ENCODE results near the gene PDIA3. TPM values are rescaled to one million over a fixed set of nuclear protein-coding genes. Genes with fewer than 3 reads are reported as not detected.
"Not testable (repeated sequence)": the region's sequence is repeated elsewhere in the genome, so short reads cannot be mapped to it uniquely, and the experiment has no call there.

Gene PDIA3
- total RNA-seq (2022) (545 and 548 TPM in 2 replicates), Bru-seq, nascent RNA (percentile 94 among the genes with signal in this experiment), BruChase-seq, experiment 1, labeled RNA remaining after a 2-hour chase (percentile 94 among the genes with signal in this experiment), BruChase-seq, experiment 2, labeled RNA remaining after a 6-hour chase (percentile 97 among the genes with signal in this experiment)
- long read RNA-seq, transcript PDIA3-201 (13 exons, 3,727 nt) = major isoform, 1,414 of 1,467 reads
- long read RNA-seq, partial matches to known transcripts = 14 of 1,467 reads
- long read RNA-seq, other reads (novel, unspliced or antisense) = 39 of 1,467 reads

GRCh38 chr15:43746245-43746902, at the start of gene PDIA3:
Gene PDIA3 (plus strand): TSS chr15:43746438. CDS start chr15:43746540, 102 bp downstream.
- Mint-ChIP-seq H3K4me3 (ENCODE audit: unreplicated experiment) (peak within 1 kb of the TSS; percentile 91), H3K36me3 (ENCODE audit: insufficient read depth, unreplicated experiment) (peaks cover 25% of the 10 kb centered on the region), H3K27ac (ENCODE audit: unreplicated experiment) (peak within 1 kb of the TSS; percentile 94)
- intact Hi-C loops (cut with micrococcal nuclease; ENCODE audit: unreplicated experiment); H3K27me3 ChIP-seq (replicated peaks; ENCODE audit: control insufficient read depth, insufficient read depth, low read length); BruUV-seq (replicated peaks); H3K9me3 Mint-ChIP-seq (ENCODE audit: unreplicated experiment); H3K9me3 ChIP-seq; H3K4me1 ChIP-seq; H3K4me1 Mint-ChIP-seq (ENCODE audit: low read depth, unreplicated experiment); H3K36me3 ChIP-seq (ENCODE audit: control insufficient read depth, insufficient read depth, low read length); H3K27me3 Mint-ChIP-seq (ENCODE audit: insufficient read depth, unreplicated experiment): not testable (repeated sequence)
- peak within 1 kb of the TSS; percentile 94 for H3K4me3 ChIP-seq (ENCODE audit: low read depth, low read length)
- ChIA-PET POLR2A (interaction anchor here (0.6 to 1.0 kb wide), 6 partner anchors 52 to 521 kb away, joined by 3 to 9 read pairs (median 3); partner anchors contain the start of gene MFAP1), CTCF (interaction anchor here (1.0 kb wide), 1 partner anchor 236 kb away, joined by 3 read pairs; no protein-coding TSS in a partner anchor)
- DNase-seq = peak; percentile 93 to 96

- BruUV-seq (replicated peaks) = no TSS peak
- H3K4me1 Mint-ChIP-seq (ENCODE audit: low read depth, unreplicated experiment) = no peaks in the 10 kb centered on the region
- H3K4me3 Mint-ChIP-seq (ENCODE audit: unreplicated experiment) = no peak overlapping the region
- no peaks in the 10 kb centered on the region for H3K36me3 Mint-ChIP-seq (ENCODE audit: insufficient read depth, unreplicated experiment)
- Histone ChIP-seq H3K4me1 (no peaks in the 10 kb centered on the region), H3K27me3 (replicated peaks; ENCODE audit: control insufficient read depth, insufficient read depth, low read length) (no peaks in the 10 kb centered on the region), H3K4me3 (ENCODE audit: low read depth, low read length) (no peak overlapping the region), H3K9me3 (no peaks in the 10 kb centered on the region), H3K36me3 (ENCODE audit: control insufficient read depth, insufficient read depth, low read length) (no peaks in the 10 kb centered on the region)
- H3K27ac Mint-ChIP-seq (ENCODE audit: unreplicated experiment) = no peak overlapping the region
- H3K27me3 Mint-ChIP-seq (ENCODE audit: insufficient read depth, unreplicated experiment) = peaks cover 12% of the 10 kb centered on the region
- ChIA-PET POLR2A (no interaction called here), CTCF (no interaction called here)
- no peaks in the 10 kb centered on the region for H3K9me3 Mint-ChIP-seq (ENCODE audit: unreplicated experiment)
- DNase-seq = no peak
- TF ChIP-seq CTCF (IDR thresholded peaks at IDR 0.05; ENCODE audit: insufficient read depth in 1 of 2, low read depth in 1 of 2, low read length in 1 of 2, severe bottlenecking in 1 of 2, unreplicated experiment in 1 of 2) = no peak
- intact Hi-C loops (cut with micrococcal nuclease; ENCODE audit: unreplicated experiment) = no loop called here
Observed at GRCh38 chr15:43702174-43702573, 44.1 kb upstream of the PDIA3 start.

- no peaks in the 10 kb centered on the region for H3K36me3 Mint-ChIP-seq (ENCODE audit: insufficient read depth, unreplicated experiment)
- Histone ChIP-seq H3K4me1 (no peaks in the 10 kb centered on the region), H3K36me3 (ENCODE audit: control insufficient read depth, insufficient read depth, low read length) (no peaks in the 10 kb centered on the region), H3K9me3 (no peaks in the 10 kb centered on the region), H3K27me3 (replicated peaks; ENCODE audit: control insufficient read depth, insufficient read depth, low read length) (no peaks in the 10 kb centered on the region), H3K4me3 (ENCODE audit: low read depth, low read length) (no peak overlapping the region)
- DNase-seq = no peak
- CTCF ChIA-PET = no interaction called here
- H3K4me3 Mint-ChIP-seq (ENCODE audit: unreplicated experiment) = no peak overlapping the region
- no peaks in the 10 kb centered on the region for H3K9me3 Mint-ChIP-seq (ENCODE audit: unreplicated experiment)
- TF ChIP-seq CTCF (IDR thresholded peaks at IDR 0.05; ENCODE audit: insufficient read depth in 1 of 2, low read depth in 1 of 2, low read length in 1 of 2, severe bottlenecking in 1 of 2, unreplicated experiment in 1 of 2) = no peak
- POLR2A ChIA-PET = no interaction called here
- no peaks in the 10 kb centered on the region for H3K4me1 Mint-ChIP-seq (ENCODE audit: low read depth, unreplicated experiment)
- H3K27ac Mint-ChIP-seq (ENCODE audit: unreplicated experiment) = no peak overlapping the region
- H3K27me3 Mint-ChIP-seq (ENCODE audit: insufficient read depth, unreplicated experiment) = peaks cover 6% of the 10 kb centered on the region
- intact Hi-C loops (cut with micrococcal nuclease; ENCODE audit: unreplicated experiment) = no loop called here
- BruUV-seq (replicated peaks) = no TSS peak
Observed at GRCh38 chr15:43702701-43703424, 43.4 kb upstream of the PDIA3 start.

GRCh38 chr15:43710431-43711131, 35.7 kb upstream of the PDIA3 start:
- H3K9me3 Mint-ChIP-seq (ENCODE audit: unreplicated experiment); H3K4me3 ChIP-seq (ENCODE audit: low read depth, low read length); intact Hi-C loops (cut with micrococcal nuclease; ENCODE audit: unreplicated experiment); H3K36me3 ChIP-seq (ENCODE audit: control insufficient read depth, insufficient read depth, low read length); H3K36me3 Mint-ChIP-seq (ENCODE audit: insufficient read depth, unreplicated experiment); H3K27me3 Mint-ChIP-seq (ENCODE audit: insufficient read depth, unreplicated experiment); H3K9me3 ChIP-seq; BruUV-seq (replicated peaks); H3K27me3 ChIP-seq (replicated peaks; ENCODE audit: control insufficient read depth, insufficient read depth, low read length); H3K4me1 Mint-ChIP-seq (ENCODE audit: low read depth, unreplicated experiment); CTCF ChIA-PET; POLR2A ChIA-PET; H3K4me3 Mint-ChIP-seq (ENCODE audit: unreplicated experiment); H3K4me1 ChIP-seq; DNase-seq; H3K27ac Mint-ChIP-seq (ENCODE audit: unreplicated experiment): not testable (repeated sequence)

Measured in Caco-2 (cell line).